Activated naive CD4-positive, alpha-beta T cell treated with anti-CD3 and anti-CD28 coated beads, Interleukin-2, amount 10 ng/mL, durations not matched to agents 7 days and 5 days (primary cell): ENCODE results near the gene BSDC1.

Source experiments
- CTCF ChIA-PET: fragments of 350-600 bp; sonication (Branson Sonifier 250); formaldehyde crosslinking; loops from one replicate; lab custom pipeline; 2021; ENCODE audit warnings: antibody characterized with exemption; lab: Charles Lee
- DNase-seq: peaks from one replicate; pipeline ENCODE4 v3.0.0-alpha.2; 2020
- H3K27ac Mint-ChIP-seq: one replicate; pipeline ENCODE4 v1.8.0; 2021; ENCODE audit warnings: mild to moderate bottlenecking, moderate library complexity, mixed read lengths
- H3K27me3 Mint-ChIP-seq: one replicate; pipeline ENCODE4 v1.8.0; 2021; ENCODE audit warnings: mild to moderate bottlenecking, mixed read lengths
- H3K36me3 Mint-ChIP-seq: one replicate; pipeline ENCODE4 v1.8.0; 2021; ENCODE audit warnings: mixed read lengths
- H3K4me1 Mint-ChIP-seq: one replicate; pipeline ENCODE4 v1.8.0; 2021; ENCODE audit warnings: mixed read lengths
- H3K4me3 Mint-ChIP-seq: one replicate; pipeline ENCODE4 v1.8.0; 2021; ENCODE audit warnings: mild to moderate bottlenecking, moderate library complexity, mixed read lengths
- H3K9me3 Mint-ChIP-seq: one replicate; pipeline ENCODE4 v1.8.0; 2021; ENCODE audit warnings: mixed read lengths

BSDC1 gene

GRCh38 chr1:32349211-32349708 is 45.0 kb downstream of the BSDC1 start:
- peak; percentile 25 for DNase-seq
- Mint-ChIP-seq H3K4me1 (peaks cover 58% of the 10 kb centered on the region), H3K36me3 (peaks cover 8% of the 10 kb centered on the region), H3K27ac (peak overlapping the region; percentile 60), H3K4me3 (peak overlapping the region; percentile 18), H3K27me3 (peaks cover 47% of the 10 kb centered on the region), H3K9me3 (peaks cover 5% of the 10 kb centered on the region)
- CTCF ChIA-PET = interaction anchor here (2.2 kb wide), 1 partner anchor 23 kb away, joined by 6 read pairs; no protein-coding TSS in a partner anchor

- H3K4me1 Mint-ChIP-seq = peaks cover 59% of the 10 kb centered on the region
- no peak for DNase-seq
- no peak overlapping the region for H3K4me3 Mint-ChIP-seq
- H3K27me3 Mint-ChIP-seq = peaks cover 48% of the 10 kb centered on the region
- CTCF ChIA-PET = no interaction called here
- H3K27ac Mint-ChIP-seq = no peak overlapping the region
- H3K36me3 Mint-ChIP-seq = peaks cover 2% of the 10 kb centered on the region
- H3K9me3 Mint-ChIP-seq = peaks cover 5% of the 10 kb centered on the region
These were observed 47.6 kb downstream of the BSDC1 start for GRCh38 chr1:32346532-32347157.

DNA sequence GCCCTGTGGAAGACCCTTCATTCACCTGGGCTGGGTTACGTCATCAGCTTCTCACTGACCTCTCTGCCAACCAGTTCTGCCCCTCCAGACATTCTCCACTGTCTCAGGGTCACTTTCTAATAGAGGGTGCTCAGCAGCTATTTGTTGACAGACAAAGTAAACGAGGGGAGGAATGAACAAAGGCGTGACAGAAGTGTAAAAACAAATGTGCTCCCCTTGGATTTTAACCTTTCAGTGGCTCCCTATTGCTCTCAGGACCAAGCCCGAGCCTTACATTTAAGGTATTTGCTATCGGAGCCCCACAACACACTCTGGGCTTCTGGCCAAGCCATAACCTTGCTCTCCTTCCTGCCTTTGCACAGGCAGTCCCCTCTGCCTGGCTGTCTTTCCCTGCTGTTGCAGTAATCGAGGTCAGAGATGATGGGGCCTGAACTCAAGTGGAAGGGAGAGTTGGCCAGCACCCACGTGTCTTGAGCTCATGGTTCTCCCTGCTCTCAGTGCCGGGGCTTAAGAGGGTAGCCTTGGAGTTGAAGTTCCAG is 48.9 kb downstream of the BSDC1 start:
- no peak for DNase-seq
- Mint-ChIP-seq H3K36me3 (no peaks in the 10 kb centered on the region), H3K4me3 (no peak overlapping the region), H3K4me1 (peaks cover 52% of the 10 kb centered on the region), H3K27ac (no peak overlapping the region), H3K27me3 (peaks cover 48% of the 10 kb centered on the region), H3K9me3 (peaks cover 1% of the 10 kb centered on the region)
- CTCF ChIA-PET = interaction anchor here (1.0 to 1.6 kb wide), 3 partner anchors 9 to 130 kb away, joined by 3 read pairs; partner anchors contain the start of gene MARCKSL1

DNA sequence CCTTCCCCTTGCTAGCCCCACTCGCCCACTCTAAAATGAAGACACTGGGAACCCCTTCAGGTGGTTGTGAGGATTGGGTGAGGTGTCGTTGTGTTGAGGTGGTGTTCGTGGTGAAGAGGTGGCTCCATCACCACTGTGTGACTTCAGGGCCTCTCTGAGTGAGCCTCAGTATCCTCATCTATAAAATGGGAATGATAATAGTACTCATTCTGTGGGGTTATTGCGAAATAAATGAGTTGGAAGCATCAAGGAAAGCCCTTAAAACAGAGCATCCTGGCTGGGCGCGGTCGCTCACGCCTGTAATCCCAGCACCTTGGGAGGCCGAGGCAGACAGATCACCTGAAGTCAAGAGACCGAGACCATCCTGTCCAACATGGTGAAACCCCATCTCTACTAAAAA is 51.5 kb downstream of the BSDC1 start:
- Mint-ChIP-seq H3K27me3 (peaks cover 53% of the 10 kb centered on the region), H3K9me3 (no peaks in the 10 kb centered on the region), H3K4me3 (no peak overlapping the region), H3K4me1 (peaks cover 39% of the 10 kb centered on the region), H3K36me3 (no peaks in the 10 kb centered on the region), H3K27ac (peak overlapping the region; percentile 45)
- CTCF ChIA-PET = interaction anchor here (1.0 kb wide), 1 partner anchor 127 kb away, joined by 3 read pairs; no protein-coding TSS in a partner anchor
- no peak for DNase-seq

- Mint-ChIP-seq H3K4me3 (no peak overlapping the region), H3K27ac (no peak overlapping the region), H3K4me1 (peaks cover 45% of the 10 kb centered on the region), H3K36me3 (no peaks in the 10 kb centered on the region), H3K27me3 (peaks cover 58% of the 10 kb centered on the region), H3K9me3 (no peaks in the 10 kb centered on the region)
- CTCF ChIA-PET = no interaction called here
- no peak for DNase-seq
These were observed 52.3 kb downstream of the BSDC1 start for GRCh38 chr1:32341971-32342370.

GRCh38 chr1:32341186-32341757 is 53.0 kb downstream of the BSDC1 start:
- DNase-seq = no peak
- peaks cover 49% of the 10 kb centered on the region for H3K4me1 Mint-ChIP-seq
- CTCF ChIA-PET = no interaction called here
- H3K9me3 Mint-ChIP-seq = no peaks in the 10 kb centered on the region
- no peak overlapping the region for H3K4me3 Mint-ChIP-seq
- peaks cover 54% of the 10 kb centered on the region for H3K27me3 Mint-ChIP-seq
- H3K27ac Mint-ChIP-seq = no peak overlapping the region
- H3K36me3 Mint-ChIP-seq = no peaks in the 10 kb centered on the region

GRCh38 chr1:32339363-32339978 is 54.8 kb downstream of the BSDC1 start:
- Mint-ChIP-seq H3K36me3 (peaks cover 4% of the 10 kb centered on the region), H3K27ac (no peak overlapping the region), H3K27me3 (peaks cover 36% of the 10 kb centered on the region), H3K4me1 (peaks cover 49% of the 10 kb centered on the region), H3K9me3 (no peaks in the 10 kb centered on the region), H3K4me3 (no peak overlapping the region)
- CTCF ChIA-PET = no interaction called here
- DNase-seq = no peak

- Mint-ChIP-seq H3K4me3 (no peak overlapping the region), H3K4me1 (peaks cover 56% of the 10 kb centered on the region), H3K27me3 (peaks cover 28% of the 10 kb centered on the region), H3K27ac (no peak overlapping the region), H3K36me3 (peaks cover 10% of the 10 kb centered on the region), H3K9me3 (no peaks in the 10 kb centered on the region)
- CTCF ChIA-PET = no interaction called here
- DNase-seq = no peak
These were observed 55.5 kb downstream of the BSDC1 start for GRCh38 chr1:32338637-32339145.

GRCh38 chr1:32337855-32338636 is 56.2 kb downstream of the BSDC1 start:
- Mint-ChIP-seq H3K27me3 (peaks cover 23% of the 10 kb centered on the region), H3K4me3 (no peak overlapping the region), H3K9me3 (no peaks in the 10 kb centered on the region), H3K4me1 (peaks cover 57% of the 10 kb centered on the region), H3K36me3 (peaks cover 14% of the 10 kb centered on the region), H3K27ac (no peak overlapping the region)
- DNase-seq = peak; percentile 45
- CTCF ChIA-PET = interaction anchor here (1.6 kb wide), 1 partner anchor 122 kb away, joined by 5 read pairs; no protein-coding TSS in a partner anchor

DNA sequence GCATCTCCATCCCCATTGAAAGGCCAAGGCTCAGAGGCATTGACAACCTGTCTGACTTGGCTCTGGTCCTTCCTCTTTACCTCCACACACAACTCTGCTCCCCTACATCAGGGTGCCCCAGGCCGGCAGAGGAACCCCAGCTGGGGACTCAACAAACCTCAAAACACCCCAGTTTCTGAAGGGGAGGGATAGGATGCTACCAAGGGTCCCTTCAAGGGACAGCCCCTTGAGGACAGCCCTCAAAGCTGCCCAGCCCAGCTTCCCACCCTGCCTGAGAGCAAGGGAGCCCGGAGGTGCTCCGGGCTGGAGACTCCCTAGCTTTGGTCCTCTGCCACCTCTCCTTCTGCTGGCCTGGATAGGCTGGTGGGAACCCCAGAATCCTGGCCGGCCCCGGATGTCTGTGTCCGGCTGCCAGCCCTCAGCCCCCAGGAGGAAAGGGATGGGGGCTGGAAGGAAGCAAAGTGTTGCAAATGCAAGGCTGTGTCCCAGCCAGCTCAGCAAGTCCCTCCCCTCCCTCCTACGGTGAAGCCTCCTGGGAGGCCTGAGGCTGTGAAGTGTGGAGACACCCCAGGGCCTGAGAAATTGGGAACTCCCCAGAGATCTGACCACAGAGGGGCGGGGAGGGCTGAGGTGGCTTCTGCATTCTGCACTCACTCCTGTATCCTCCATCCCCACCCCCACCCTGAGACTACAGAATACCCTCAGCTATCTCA is 57.1 kb downstream of the BSDC1 start:
- peak; percentile 75 for DNase-seq
- Mint-ChIP-seq H3K27me3 (peaks cover 23% of the 10 kb centered on the region), H3K9me3 (no peaks in the 10 kb centered on the region), H3K27ac (no peak overlapping the region), H3K36me3 (peaks cover 17% of the 10 kb centered on the region), H3K4me1 (peaks cover 55% of the 10 kb centered on the region), H3K4me3 (peak overlapping the region; percentile 56)
- CTCF ChIA-PET = interaction anchor here (1.6 to 1.8 kb wide), 2 partner anchors 15 to 121 kb away, joined by 5 to 7 read pairs; no protein-coding TSS in a partner anchor

GRCh38 chr1:32336591-32336932 is 57.7 kb downstream of the BSDC1 start:
- peak overlapping the region; percentile 59 for H3K4me3 Mint-ChIP-seq
- peaks cover 23% of the 10 kb centered on the region for H3K27me3 Mint-ChIP-seq
- no peak overlapping the region for H3K27ac Mint-ChIP-seq
- H3K4me1 Mint-ChIP-seq = peaks cover 49% of the 10 kb centered on the region
- CTCF ChIA-PET = interaction anchor here (0.7 to 1.8 kb wide), 7 partner anchors 9 to 126 kb away, joined by 3 to 7 read pairs (median 3); no protein-coding TSS in a partner anchor
- DNase-seq = no peak
- peaks cover 23% of the 10 kb centered on the region for H3K36me3 Mint-ChIP-seq
- H3K9me3 Mint-ChIP-seq = no peaks in the 10 kb centered on the region

DNA sequence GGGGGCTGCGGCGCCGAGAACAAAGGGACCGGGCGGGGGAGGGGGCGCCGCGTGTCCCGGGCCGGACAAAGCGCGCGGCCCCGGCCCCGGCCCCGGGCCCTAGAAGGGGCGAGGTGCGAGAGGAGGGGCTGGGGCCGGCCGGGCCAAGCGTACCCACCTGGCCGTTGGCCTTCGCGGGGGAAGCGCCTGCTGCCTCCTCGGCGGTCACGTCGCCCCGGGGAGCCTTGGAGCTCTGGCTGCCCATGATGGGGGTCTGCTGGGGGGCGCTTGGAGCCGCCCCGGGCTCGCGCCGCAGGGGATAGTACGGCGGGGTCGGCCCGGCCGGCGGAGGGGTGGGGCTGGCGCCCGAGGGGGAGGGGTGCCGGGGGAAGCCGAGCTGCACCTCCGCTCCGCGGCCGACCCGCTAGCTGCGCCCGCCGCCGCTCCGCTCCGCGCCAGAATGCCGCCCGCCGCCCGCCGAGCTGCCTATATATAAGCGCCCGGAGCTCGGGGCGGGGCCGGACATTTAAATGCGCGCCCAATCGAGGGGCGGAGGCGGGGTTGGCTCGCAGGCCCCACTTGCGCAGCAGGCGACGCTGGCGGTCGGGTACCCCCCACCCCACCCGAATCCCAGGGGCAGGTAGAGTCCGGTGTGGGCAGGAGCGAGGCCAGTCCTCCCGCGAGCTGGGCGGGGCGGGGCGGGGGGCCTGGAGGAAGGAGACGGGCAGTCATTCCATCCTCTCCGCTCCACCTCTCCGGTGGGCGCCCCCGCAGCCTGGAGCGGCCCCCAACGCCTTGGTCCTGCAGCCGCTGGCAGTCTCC is 58.3 kb downstream of the BSDC1 start, which contains the start of gene MARCKSL1:
Gene MARCKSL1 (minus strand): TSS at position 444 of the 801 bp plus-strand sequence. CDS start 200 bp downstream, at position 244.
- H3K27me3 Mint-ChIP-seq = peaks cover 23% of the 10 kb centered on the region
- no peaks in the 10 kb centered on the region for H3K9me3 Mint-ChIP-seq
- DNase-seq = peak; percentile 89
- H3K4me1 Mint-ChIP-seq = peaks cover 48% of the 10 kb centered on the region
- peaks cover 29% of the 10 kb centered on the region for H3K36me3 Mint-ChIP-seq
- peak within 1 kb of the TSS; percentile 89 for H3K4me3 Mint-ChIP-seq
- peak within 1 kb of the TSS; percentile 73 for H3K27ac Mint-ChIP-seq
- CTCF ChIA-PET = interaction anchor here (0.7 to 1.8 kb wide), 8 partner anchors 9 to 126 kb away, joined by 3 to 7 read pairs (median 3); no protein-coding TSS in a partner anchor
